Measurements from ENCODE around the gene HMG20A. TPM values are rescaled to one million over a fixed set of nuclear protein-coding genes. Genes with fewer than 3 reads are reported as not detected.

Gene HMG20A
- polyA plus RNA-seq, 1 experiment: 31.0 TPM

DNA sequence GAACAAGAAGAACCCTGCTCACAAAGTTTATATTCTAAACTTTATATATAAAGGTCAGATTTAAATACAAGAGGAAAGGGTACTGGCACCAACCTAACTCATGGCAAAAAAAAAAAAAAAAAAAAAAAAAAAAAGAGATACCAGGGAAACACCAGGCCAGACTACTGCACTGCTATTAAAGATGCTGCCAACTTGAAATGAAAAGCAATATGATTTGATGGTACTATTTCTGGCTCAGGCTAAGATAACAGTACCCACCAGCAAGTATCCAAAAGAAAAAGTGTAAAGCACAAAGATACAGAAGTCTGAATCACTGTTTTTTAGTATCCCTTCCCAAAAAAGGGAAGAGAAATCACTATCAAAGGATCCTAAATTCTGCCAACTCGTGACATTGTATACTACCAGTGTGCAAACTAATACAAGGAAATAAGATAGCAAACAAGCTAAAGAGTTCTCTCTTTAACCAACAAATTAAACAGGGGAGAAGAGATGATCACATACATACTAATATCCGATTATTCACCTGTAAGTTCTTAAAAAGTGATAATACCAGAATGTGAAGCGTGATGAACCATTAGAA lies 29.2 kb upstream of the HMG20A start:
- DNase-seq (ENCODE audit: low read depth): no peak
- no peak overlapping the region for H3K4me3 ChIP-seq (ENCODE audit: low read depth, low read length)
- no peaks in the 10 kb centered on the region for H3K27me3 ChIP-seq (ENCODE audit: control insufficient read depth, insufficient read depth, low read length)
- H3K36me3 ChIP-seq (ENCODE audit: control insufficient read depth, insufficient read depth, low read length): peaks cover 2% of the 10 kb centered on the region; the same call in 1 of the 2 replicates
- TF ChIP-seq, protein P1, sequence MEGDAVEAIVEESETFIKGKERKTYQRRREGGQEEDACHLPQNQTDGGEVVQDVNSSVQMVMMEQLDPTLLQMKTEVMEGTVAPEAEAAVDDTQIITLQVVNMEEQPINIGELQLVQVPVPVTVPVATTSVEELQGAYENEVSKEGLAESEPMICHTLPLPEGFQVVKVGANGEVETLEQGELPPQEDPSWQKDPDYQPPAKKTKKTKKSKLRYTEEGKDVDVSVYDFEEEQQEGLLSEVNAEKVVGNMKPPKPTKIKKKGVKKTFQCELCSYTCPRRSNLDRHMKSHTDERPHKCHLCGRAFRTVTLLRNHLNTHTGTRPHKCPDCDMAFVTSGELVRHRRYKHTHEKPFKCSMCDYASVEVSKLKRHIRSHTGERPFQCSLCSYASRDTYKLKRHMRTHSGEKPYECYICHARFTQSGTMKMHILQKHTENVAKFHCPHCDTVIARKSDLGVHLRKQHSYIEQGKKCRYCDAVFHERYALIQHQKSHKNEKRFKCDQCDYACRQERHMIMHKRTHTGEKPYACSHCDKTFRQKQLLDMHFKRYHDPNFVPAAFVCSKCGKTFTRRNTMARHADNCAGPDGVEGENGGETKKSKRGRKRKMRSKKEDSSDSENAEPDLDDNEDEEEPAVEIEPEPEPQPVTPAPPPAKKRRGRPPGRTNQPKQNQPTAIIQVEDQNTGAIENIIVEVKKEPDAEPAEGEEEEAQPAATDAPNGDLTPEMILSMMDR (IDR thresholded peaks at IDR 0.05; ENCODE audit: insufficient read depth, low read depth, low read length): no peak
- CTCF ChIA-PET: interaction anchor here (0.8 to 1.1 kb wide), 2 partner anchors 18 to 106 kb away, joined by 3 read pairs; no protein-coding TSS in a partner anchor
- POLR2A ChIA-PET: no interaction called here

DNA sequence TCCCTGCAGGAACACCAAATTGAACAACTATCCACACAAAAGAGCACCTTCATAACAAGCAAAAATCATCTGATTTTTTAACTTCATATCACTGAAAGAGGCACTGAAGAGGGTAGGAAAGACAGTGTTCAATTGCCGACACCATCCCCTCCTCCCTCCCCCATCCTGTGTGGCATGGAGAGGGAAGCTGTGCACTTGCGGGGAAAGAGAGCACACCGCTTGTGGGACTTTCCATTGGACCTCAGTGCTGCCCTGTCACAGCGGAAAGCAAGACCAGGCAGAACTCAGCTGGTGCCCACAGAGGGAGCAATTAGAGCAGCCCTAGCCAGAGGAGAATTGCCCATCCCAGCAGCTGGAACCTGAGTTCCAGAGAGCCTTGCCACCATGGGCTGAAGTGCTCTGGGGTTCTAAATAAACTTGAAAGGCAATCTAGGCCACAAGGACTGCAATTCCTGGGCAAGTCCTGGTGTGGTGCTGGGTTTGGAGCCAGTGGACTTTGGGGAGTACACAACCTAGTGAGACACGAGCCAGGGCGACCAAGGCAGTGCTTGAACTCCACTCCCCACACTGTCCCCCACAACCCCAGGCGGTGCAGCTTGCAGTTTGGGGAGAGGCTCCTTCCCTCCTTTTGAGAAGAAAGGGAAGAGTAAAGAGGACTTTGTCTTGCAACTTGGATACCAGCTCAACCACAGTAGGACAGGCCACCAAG lies 27.8 kb upstream of the HMG20A start:
- Histone ChIP-seq H3K4me3 (ENCODE audit: low read depth, low read length) (no peak overlapping the region), H3K27me3 (ENCODE audit: control insufficient read depth, insufficient read depth, low read length) (no peaks in the 10 kb centered on the region), H3K36me3 (ENCODE audit: control insufficient read depth, insufficient read depth, low read length) (peaks cover 2% of the 10 kb centered on the region; the same call in 1 of the 2 replicates)
- TF ChIP-seq, protein P1 (IDR thresholded peaks at IDR 0.05; ENCODE audit: insufficient read depth, low read depth, low read length): no peak
- POLR2A ChIA-PET: no interaction called here
- CTCF ChIA-PET: interaction anchor here (1.0 to 1.1 kb wide), 2 partner anchors 26 to 105 kb away, joined by 3 read pairs; no protein-coding TSS in a partner anchor
- DNase-seq (ENCODE audit: low read depth): no peak

DNA sequence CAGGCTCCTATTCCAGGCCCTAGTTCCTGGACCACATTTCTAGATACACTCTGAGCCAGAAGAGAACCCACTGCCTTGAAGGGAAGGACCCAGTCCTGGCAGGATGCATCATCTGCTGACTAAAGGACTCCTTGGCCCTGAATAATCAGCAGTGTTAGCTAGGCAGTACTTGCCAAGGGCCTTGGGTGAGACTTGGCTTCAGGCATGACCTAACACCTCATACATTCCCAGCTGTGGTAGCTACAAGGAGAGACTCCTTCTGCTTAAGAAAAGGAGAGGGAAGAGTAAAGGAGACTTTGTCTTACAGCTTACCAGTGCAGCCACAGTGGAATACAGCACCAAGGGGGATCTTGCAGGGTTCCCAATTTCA lies 27.2 kb upstream of the HMG20A start:
- POLR2A ChIA-PET: interaction anchor here (0.6 kb wide), 1 partner anchor 38 kb away, joined by 4 read pairs; no protein-coding TSS in a partner anchor
- CTCF ChIA-PET: interaction anchor here (1.0 kb wide), 1 partner anchor 26 kb away, joined by 3 read pairs; no protein-coding TSS in a partner anchor
- Histone ChIP-seq H3K36me3 (ENCODE audit: control insufficient read depth, insufficient read depth, low read length) (peaks cover 2% of the 10 kb centered on the region; the same call in 1 of the 2 replicates), H3K27me3 (ENCODE audit: control insufficient read depth, insufficient read depth, low read length) (no peaks in the 10 kb centered on the region), H3K4me3 (ENCODE audit: low read depth, low read length) (no peak overlapping the region)
- no peak for DNase-seq (ENCODE audit: low read depth)
- TF ChIP-seq, protein P1 (IDR thresholded peaks at IDR 0.05; ENCODE audit: insufficient read depth, low read depth, low read length): no peak

DNA sequence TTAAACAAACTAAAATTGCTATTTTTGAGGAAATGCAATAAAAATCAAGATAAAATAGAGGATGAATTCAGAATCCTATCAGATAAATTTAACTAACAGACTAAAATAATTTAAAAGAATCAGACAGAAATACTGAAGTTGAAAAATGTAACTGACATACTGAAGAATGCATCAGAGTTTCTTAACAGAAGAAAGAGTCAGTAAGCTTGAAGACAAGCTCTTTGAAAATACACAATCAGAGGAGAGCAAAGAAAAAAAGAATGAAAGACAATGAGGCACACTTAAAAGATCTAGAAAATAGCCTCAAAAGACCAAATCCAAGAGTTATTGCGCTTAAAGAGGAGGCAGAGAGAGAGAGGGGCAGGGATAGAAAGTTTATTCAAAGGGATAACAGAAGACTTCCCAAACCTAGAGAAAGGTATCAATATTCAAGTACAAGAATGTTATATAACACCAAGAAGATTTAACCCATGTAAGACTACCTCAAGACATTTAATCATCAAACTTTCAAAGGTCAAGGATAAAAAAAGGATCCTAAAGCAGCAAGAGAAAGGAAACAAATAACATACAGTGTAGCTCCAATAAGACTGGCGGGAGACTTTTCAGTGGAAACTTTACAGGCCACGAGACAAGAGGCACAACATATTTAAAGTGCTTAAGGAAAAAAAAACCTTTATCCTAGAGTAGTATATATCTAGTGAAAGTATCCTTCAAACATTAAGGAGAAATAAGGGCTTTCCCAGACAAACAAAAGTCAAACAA lies 25.5 kb upstream of the HMG20A start:
- CTCF ChIA-PET: no interaction called here
- POLR2A ChIA-PET: no interaction called here
- Histone ChIP-seq H3K4me3 (ENCODE audit: low read depth, low read length) (no peak overlapping the region), H3K36me3 (ENCODE audit: control insufficient read depth, insufficient read depth, low read length) (peaks cover 2% of the 10 kb centered on the region; the same call in 1 of the 2 replicates), H3K27me3 (ENCODE audit: control insufficient read depth, insufficient read depth, low read length) (no peaks in the 10 kb centered on the region)
- TF ChIP-seq, protein P1 (IDR thresholded peaks at IDR 0.05; ENCODE audit: insufficient read depth, low read depth, low read length): no peak
- no peak for DNase-seq (ENCODE audit: low read depth)

DNA sequence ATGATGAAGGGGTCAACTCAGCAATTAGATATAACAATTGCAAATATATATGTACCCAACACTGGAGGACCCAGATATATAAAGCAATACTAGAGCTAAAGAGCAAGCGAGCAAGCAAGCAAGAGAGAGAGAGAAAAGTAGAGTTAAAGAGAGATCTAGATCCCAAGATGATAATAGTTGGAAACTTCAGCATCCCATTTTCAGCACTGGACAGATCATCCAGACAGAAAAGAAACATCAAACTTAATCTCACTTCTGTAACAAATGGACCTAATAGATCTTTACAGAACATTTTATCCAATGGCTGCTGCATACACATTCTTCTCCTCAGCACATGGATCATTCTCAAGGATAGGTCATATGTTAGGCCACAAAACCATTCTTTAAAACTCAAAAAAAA lies 24.0 kb upstream of the HMG20A start:
- TF ChIP-seq, protein P1 (IDR thresholded peaks at IDR 0.05; ENCODE audit: insufficient read depth, low read depth, low read length): no peak

More for the DNA sequence above, 24.0 kb upstream of the HMG20A start:
- no peak for DNase-seq (ENCODE audit: low read depth)
- H3K27me3 ChIP-seq (ENCODE audit: control insufficient read depth, insufficient read depth, low read length): no peaks in the 10 kb centered on the region
- CTCF ChIA-PET: no interaction called here
- H3K4me3 ChIP-seq (ENCODE audit: low read depth, low read length): no peak overlapping the region
- peaks cover 2% of the 10 kb centered on the region; the same call in 1 of the 2 replicates for H3K36me3 ChIP-seq (ENCODE audit: control insufficient read depth, insufficient read depth, low read length)
- POLR2A ChIA-PET: no interaction called here
